Neuron (in vitro differentiated cells): Measurements from ENCODE around the gene FRS2.

Experiments
- H2AFZ ChIP-seq: one replicate; pipeline ENCODE4 v1.6.1; 2013; ENCODE audit warnings: low read depth, mild to moderate bottlenecking, inconsistent platforms, low read length, moderate library complexity
- H3K27me3 ChIP-seq: one replicate; pipeline ENCODE4 v1.6.1; 2013; ENCODE audit warnings: low read length; ENCODE audit not compliant: insufficient read depth
- H3K36me3 ChIP-seq: one replicate; pipeline ENCODE4 v1.6.1; 2013; ENCODE audit warnings: low read length; ENCODE audit not compliant: insufficient read depth
- H3K4me1 ChIP-seq: one replicate; pipeline ENCODE4 v1.6.1; 2013; ENCODE audit warnings: low read length; ENCODE audit not compliant: insufficient read depth
- H3K4me3 ChIP-seq: 2 replicates; pipeline ENCODE4 v1.5.1; 2013; ENCODE audit warnings: mild to moderate bottlenecking, low read length, moderate library complexity
- H3K9me3 ChIP-seq: one replicate; pipeline ENCODE4 v1.6.1; 2013; ENCODE audit warnings: low read length

FRS2 gene

DNA sequence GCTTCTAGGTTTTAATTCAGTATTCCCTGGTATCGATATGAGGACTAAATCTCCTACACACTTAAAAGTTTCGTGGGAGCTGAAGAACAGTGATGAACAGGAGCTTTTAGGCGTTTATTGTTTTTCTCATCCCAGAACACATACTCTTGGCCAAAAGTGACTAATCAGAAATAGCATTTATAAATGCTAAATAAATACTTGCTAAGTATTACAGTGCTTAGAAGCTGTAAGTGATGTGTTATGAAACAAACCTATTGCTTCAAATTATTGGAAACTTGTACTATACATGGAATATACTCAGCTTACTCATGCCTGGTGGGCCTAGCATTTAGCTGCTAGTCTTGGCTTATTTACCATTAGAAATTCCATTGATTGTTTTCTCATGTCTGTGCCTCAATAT, 24.9 kb downstream of the FRS2 start:
- no peak overlapping the region for H3K4me3 ChIP-seq
- H3K9me3 ChIP-seq: peaks cover 3% of the 10 kb centered on the region

DNA sequence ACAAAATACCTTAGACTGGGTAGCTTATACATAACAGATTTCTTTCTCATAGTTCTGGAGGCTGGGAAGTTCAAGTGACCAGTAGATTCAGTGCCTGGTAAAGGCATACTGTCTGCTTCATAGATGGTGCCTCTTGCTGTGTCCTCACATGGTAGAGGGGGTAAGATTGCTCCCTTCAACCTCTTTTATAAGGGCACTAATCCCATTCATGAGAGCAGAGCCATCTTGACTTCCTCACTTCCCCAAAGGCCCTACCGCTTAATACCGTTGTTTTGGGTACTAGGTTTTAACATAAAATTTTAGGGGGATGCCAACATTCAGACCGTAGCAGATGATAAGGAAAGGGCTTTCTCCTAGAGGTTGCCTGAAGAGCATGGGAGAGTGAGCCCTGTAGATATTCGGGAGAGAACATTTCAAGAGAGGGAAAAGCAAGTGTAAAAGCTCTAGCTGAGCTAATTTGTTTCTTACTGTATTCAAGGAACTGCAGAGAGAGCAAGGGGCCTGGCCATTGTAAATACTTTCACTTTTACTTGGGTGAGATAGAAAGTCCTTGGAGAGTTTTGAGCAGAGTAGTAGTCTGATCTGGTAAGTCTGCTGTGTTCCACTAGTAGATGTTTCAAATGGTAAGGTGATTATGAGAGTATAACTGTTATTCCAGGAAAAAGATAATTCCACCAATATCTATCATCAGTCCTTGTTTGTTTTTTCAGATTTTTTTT, 27.3 kb downstream of the FRS2 start:
- H3K4me3 ChIP-seq: no peak overlapping the region

More for the DNA sequence above, 24.9 kb downstream of the FRS2 start:
- no peaks in the 10 kb centered on the region for H3K4me1 ChIP-seq
- no peak overlapping the region for H2AFZ ChIP-seq
- H3K36me3 ChIP-seq: peaks cover 4% of the 10 kb centered on the region
- no peaks in the 10 kb centered on the region for H3K27me3 ChIP-seq

DNA sequence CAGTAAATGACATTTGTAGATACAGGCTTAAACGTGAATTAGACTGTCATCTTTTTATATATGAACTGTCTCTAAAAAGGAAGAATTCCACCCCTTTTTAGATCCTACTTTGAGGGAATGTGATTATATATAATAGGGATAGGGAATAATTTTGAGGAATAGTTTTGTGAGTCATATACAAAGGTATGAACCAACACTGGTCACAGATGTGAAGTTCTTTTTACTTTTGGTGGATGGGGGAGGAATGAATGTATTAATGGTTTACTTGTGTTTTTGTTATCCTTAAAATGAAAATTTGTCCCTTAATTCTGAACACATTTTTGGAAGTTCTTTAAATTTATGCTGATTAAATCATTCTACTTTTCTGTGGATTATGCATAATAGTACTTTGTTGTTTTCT, 30.4 kb downstream of the FRS2 start:
- no peak overlapping the region for H2AFZ ChIP-seq
- H3K9me3 ChIP-seq: peaks cover 2% of the 10 kb centered on the region
- H3K4me3 ChIP-seq: no peak overlapping the region
- H3K36me3 ChIP-seq: no peaks in the 10 kb centered on the region
- H3K27me3 ChIP-seq: no peaks in the 10 kb centered on the region
- no peaks in the 10 kb centered on the region for H3K4me1 ChIP-seq

More for the DNA sequence above, 27.3 kb downstream of the FRS2 start:
- H2AFZ ChIP-seq: no peak overlapping the region
- H3K9me3 ChIP-seq: no peaks in the 10 kb centered on the region
- no peaks in the 10 kb centered on the region for H3K4me1 ChIP-seq
- H3K27me3 ChIP-seq: no peaks in the 10 kb centered on the region
- H3K36me3 ChIP-seq: no peaks in the 10 kb centered on the region

GRCh38 chr12:69501154-69501895, 31.1 kb downstream of the FRS2 start:
- H3K4me1 ChIP-seq: no peaks in the 10 kb centered on the region
- no peak overlapping the region for H2AFZ ChIP-seq
- no peaks in the 10 kb centered on the region for H3K36me3 ChIP-seq
- H3K27me3 ChIP-seq: no peaks in the 10 kb centered on the region
- H3K9me3 ChIP-seq: peaks cover 2% of the 10 kb centered on the region
- H3K4me3 ChIP-seq: no peak overlapping the region

DNA sequence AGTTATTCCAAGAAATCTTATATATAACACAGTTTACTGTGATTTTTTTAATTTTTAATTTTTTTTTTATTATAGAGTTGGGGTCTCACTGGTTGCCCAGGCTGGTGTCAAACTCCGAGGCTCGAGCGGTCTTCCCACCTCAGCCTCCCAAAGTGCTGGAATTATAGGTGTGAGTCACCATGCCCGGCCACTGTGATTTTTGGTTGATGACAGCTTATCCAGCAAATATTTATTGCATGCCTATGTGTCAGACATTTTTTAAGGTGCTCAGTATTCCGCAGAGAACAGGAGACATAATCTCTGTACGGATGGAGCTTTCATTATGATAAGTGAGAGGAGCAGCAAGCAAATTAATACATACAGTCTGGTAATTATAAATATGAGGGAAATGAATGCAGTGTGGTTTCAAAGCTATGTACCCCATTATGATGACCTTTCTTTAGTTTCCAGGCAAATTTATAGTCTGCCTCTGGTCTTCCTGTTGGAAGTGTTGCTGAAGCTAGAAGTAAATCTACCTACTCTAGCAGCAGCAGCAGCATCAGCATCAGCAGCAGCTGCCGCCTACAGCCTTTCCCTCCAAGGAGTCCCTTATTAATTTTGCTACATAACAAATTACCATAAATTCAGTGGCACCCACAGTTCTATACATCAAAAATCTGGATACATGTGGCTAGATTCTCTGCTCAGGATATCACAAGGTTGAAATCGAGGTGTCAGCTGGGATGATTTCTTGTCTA, 32.3 kb downstream of the FRS2 start:
- Histone ChIP-seq H3K4me3 (no peak overlapping the region), H3K4me1 (no peaks in the 10 kb centered on the region), H3K27me3 (no peaks in the 10 kb centered on the region), H2AFZ (no peak overlapping the region), H3K36me3 (peaks cover 3% of the 10 kb centered on the region), H3K9me3 (peaks cover 2% of the 10 kb centered on the region)

DNA sequence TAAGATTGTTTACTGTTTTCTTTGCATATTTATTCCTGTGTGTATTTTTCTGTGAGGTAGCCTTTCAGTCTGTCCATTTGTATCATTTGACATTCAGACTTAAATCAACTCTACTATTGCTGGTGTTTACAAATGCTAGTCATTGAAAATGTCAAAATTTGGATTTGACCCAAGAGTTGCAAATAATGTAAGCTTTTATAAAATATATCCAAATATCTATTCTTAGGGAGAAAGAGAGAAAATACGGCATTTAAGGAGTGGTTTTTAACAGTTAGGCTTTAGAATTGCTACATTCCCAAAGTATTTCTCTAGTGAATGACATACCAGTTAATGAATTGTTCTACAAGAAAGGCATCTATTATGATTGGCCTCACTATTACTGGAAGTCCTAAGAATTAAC, 37.9 kb downstream of the FRS2 start:
- H3K27me3 ChIP-seq: no peaks in the 10 kb centered on the region
- H3K4me3 ChIP-seq: no peak overlapping the region
- no peak overlapping the region for H2AFZ ChIP-seq
- H3K4me1 ChIP-seq: peaks cover 16% of the 10 kb centered on the region
- H3K9me3 ChIP-seq: peaks cover 2% of the 10 kb centered on the region
- peaks cover 3% of the 10 kb centered on the region for H3K36me3 ChIP-seq

DNA sequence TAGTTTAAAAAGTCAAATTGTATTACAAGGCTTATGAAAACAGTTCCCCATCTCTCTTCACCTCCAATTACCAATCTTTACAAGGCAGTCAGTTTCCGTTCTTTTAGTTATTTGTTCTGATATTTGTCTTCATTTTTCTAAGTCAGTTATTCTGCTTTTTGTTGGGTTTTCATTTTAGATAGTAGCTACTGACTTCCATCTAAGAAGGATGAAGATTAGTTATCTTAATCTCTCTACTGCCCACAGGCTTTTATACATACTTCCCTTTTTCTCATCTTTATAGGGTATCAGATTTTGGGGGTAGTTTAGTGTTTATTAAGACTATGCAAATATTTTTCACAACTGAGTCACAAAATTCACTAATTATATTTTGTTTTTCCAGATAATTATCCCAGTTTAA, 38.4 kb downstream of the FRS2 start:
- H2AFZ ChIP-seq: no peak overlapping the region
- H3K4me1 ChIP-seq: peaks cover 18% of the 10 kb centered on the region
- no peak overlapping the region for H3K4me3 ChIP-seq
- H3K27me3 ChIP-seq: no peaks in the 10 kb centered on the region
- H3K36me3 ChIP-seq: peaks cover 3% of the 10 kb centered on the region
- no peaks in the 10 kb centered on the region for H3K9me3 ChIP-seq

DNA sequence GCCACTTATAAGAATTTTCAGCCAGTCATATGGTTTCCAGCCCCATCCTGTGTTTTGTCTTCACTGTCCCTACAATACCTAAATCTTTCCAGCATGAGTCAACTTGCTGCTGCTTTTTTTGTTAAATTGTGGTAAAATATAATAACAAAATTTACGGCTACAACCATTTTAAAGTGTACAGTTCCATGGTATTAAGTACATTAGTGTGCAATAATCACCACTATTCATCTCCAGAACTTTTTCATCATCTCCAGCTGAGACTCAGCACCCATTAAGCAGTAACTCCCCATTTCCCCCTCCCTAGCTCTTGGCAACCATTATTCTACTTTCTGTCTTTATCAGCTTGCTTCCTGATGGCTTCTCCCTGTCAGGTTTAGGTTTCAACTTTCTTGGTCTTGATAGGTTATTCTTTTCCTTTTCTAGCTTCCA, 39.1 kb downstream of the FRS2 start:
- H2AFZ ChIP-seq: no peak overlapping the region
- no peaks in the 10 kb centered on the region for H3K9me3 ChIP-seq
- no peaks in the 10 kb centered on the region for H3K27me3 ChIP-seq
- H3K36me3 ChIP-seq: peaks cover 3% of the 10 kb centered on the region
- no peak overlapping the region for H3K4me3 ChIP-seq
- peaks cover 18% of the 10 kb centered on the region for H3K4me1 ChIP-seq

DNA sequence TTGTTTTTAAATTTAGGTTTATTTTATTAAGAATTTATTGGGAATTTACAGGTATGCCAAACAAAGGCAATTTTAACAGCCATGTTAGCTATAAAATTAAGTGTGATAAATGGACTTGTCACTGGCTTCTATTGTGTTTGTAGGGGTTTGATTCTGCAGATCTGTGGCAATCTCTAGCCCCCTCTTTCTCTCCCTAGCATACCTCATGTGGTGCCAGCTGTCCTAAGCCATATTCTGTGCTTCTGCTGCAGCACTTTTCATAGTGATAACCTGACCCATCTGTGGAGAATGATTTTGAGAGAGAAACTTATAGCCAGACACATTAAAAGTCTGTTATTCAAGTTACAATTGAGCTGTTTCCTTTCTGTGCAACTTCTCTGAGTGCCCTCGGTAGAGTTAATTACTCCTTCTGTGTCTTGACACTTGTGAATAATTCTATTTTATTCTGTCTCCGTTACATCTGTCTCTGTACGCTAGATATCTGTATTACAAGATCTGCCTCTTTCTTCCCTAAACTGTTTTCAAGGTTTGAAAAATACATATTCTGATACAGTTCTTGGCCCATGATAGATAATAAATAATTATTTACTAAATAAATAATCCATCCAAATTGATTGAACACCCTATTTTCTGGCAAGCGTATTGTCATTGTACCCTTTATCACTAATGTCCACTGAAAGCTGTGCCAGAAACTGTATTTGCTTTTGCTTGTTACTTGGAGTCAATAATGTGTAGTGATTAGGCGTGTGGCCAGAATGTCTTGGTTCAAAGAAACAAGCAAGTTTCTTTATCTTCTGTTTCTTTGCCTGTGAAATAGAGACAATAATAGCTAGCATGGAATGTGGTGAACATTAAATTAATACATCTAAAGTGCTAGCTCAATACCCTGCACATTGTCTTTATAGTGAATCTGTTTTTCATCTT, 40.0 kb downstream of the FRS2 start:
- Histone ChIP-seq H2AFZ (no peak overlapping the region), H3K4me1 (peaks cover 19% of the 10 kb centered on the region), H3K9me3 (no peaks in the 10 kb centered on the region), H3K4me3 (no peak overlapping the region), H3K27me3 (no peaks in the 10 kb centered on the region), H3K36me3 (peaks cover 3% of the 10 kb centered on the region)

DNA sequence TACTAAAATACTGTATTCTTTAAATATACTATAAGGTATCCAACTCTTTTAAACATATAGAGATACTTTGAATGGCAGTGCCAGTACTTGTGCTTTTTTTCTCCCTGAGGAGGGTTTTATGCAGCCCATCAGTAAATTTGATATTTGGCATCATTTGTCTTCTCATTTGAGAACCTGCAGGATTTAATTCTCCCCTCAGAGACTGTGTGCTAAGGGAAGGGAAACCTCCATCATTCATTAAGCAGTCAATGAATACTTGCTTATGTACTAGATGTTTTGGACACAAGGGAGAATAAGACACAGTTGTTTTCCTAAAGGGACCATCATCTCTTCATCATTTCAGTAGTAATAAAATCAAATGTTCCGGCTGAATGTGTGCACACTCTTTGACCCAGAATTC, 40.8 kb downstream of the FRS2 start:
- Histone ChIP-seq H3K4me3 (no peak overlapping the region), H3K27me3 (no peaks in the 10 kb centered on the region), H2AFZ (no peak overlapping the region), H3K36me3 (peaks cover 3% of the 10 kb centered on the region), H3K9me3 (no peaks in the 10 kb centered on the region), H3K4me1 (peaks cover 23% of the 10 kb centered on the region)

DNA sequence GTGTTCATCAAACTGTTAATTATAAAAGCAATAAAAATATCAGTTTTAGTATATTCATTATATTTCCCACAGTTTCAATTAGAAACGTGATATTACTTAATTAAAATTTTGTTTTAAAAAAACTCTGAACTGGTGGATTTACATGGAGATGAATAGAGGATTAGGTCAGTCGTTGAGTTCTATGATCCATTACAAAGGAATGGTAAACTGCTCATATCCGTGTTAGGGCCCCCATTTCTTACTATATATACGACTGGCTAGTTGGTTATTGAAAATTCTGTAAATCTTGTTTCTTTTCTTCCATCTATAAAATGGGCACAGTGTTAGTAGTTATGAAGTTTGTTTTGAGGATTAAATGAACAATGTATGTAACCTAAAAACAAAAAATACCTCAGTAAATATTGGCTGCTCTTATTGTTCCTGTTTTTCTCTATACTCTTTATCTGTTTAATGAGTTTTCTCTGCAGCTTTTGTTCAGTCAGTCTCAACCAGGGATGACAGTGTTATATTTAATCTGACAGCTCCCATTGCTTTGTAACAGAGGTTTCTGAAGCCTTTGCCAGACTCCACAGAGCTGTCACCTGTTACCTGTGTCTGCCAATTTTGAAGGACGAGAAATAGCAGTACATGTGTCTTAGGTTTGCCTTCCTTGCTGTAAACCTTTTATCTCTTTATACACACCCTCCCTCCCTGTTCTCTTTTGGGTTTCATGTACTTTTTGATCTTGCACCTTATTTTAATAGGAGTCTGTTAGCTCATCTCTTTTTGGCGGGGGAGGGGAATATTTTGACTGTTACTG, 41.5 kb downstream of the FRS2 start:
- Histone ChIP-seq H3K27me3 (no peaks in the 10 kb centered on the region), H3K4me3 (no peak overlapping the region), H2AFZ (no peak overlapping the region), H3K4me1 (peaks cover 23% of the 10 kb centered on the region), H3K9me3 (no peaks in the 10 kb centered on the region), H3K36me3 (peaks cover 3% of the 10 kb centered on the region)

GRCh38 chr12:69512820-69513219, 42.6 kb downstream of the FRS2 start:
- Histone ChIP-seq H3K4me3 (no peak overlapping the region), H3K27me3 (no peaks in the 10 kb centered on the region), H2AFZ (no peak overlapping the region), H3K36me3 (no peaks in the 10 kb centered on the region), H3K4me1 (peaks cover 23% of the 10 kb centered on the region), H3K9me3 (no peaks in the 10 kb centered on the region)
